Right lung (tissue), 5 donors: ENCODE results near the gene HDAC8. TPM values are rescaled to one million over a fixed set of nuclear protein-coding genes. Genes with fewer than 3 reads are reported as not detected.

Source experiments
- DNase-seq, 2 donors: peaks; one replicate each; pipeline ENCODE4 v3.0.0-alpha.2; 2013
- polyA plus RNA-seq, 5 donors: library from polyadenylated mRNA; unstranded; fragments of 120-200 nt; gene quantifications; one replicate each; pipeline versions ENCODE4 v1.2.1 to v1.2.3, GENCODE V29; 2013; ENCODE audit warnings: inconsistent platforms in 1 of 5, low replicate concordance in 1 of 5; ENCODE audit not compliant: insufficient read length in 5 of 5, insufficient read depth in 1 of 5

Gene HDAC8
- polyA plus RNA-seq, 5 donors, result 31.5 to 48.3 (median 41.2) TPM

DNA sequence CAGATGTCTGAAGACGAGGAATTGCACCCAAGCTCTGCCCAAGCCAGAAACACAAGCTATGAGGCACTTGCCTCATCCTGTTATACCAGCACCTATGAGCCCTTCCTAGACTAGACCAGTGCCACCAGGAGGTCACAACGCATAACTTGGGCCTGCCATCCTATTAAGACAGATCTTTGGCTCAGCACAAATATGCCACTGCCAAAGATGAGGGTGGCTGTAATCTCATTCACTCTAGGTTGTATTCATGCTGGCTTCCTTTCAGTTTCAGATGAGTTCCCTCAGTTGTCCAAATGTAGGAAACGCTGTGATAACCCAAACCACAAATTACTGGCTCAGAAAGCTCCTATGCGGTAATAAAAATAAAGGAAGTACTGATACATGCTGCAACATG, 190.4 kb downstream of the HDAC8 start:
- no peak for DNase-seq

DNA sequence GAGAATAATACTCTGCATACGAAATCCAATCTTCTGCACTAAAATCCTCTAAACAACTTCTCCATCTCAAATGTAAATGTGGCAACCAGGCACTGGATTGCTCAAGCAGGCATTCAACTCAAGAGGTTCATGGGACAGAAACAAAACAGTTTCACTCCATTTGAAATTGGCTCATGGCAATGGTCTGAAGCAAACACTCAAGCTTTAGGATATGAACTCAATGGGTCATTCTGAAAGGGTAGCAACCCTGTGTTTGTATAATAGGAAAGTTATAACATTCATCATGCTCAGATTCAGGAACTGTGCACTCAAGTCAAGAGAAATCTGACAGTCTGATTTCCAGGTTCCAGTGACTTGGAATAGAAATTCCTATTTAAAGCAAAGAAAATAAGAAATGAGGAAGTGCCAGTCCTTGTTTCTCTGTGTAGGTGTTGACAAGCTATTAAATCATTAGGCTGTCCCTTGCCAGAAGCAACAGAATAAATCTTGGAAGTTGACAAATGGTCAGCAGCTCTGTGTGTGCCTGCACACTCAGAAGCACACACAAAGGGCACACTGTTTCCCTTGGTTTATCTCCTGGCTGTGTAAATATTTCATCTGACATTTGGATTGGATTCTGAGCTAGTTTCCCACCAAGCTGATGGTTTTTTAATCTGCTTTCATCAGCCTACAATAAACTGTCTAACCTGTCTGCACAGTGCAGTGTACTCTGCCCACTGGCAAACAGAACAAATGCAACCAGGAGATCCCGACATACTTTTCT, 191.0 kb downstream of the HDAC8 start:
- DNase-seq, result no peak

DNA sequence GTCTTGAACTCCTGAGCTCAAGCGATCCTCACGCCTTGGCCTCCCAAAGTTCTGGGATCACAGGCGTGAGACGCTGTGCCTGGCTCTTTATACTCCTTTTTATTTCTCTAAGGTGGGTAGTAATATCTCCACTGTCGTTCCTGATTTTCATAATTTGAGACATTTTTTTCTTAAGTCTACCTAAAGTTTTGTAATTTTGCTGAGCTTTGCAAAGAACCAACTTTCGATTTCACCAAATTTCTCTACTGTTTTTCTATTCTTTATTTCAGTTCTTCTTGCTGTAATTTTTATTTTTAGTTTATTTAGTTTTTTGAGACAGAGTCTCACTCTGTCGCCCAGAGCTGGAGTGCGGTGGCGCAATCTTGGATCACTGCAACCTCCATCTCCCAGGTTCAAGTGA, 196.5 kb downstream of the HDAC8 start:
- DNase-seq, result no peak

- DNase-seq, result no peak
Observed at GRCh38 chrX:72373136-72373535, 199.5 kb downstream of the HDAC8 start.

GRCh38 chrX:72372735-72373134, 199.9 kb downstream of the HDAC8 start:
- DNase-seq, result no peak

DNA sequence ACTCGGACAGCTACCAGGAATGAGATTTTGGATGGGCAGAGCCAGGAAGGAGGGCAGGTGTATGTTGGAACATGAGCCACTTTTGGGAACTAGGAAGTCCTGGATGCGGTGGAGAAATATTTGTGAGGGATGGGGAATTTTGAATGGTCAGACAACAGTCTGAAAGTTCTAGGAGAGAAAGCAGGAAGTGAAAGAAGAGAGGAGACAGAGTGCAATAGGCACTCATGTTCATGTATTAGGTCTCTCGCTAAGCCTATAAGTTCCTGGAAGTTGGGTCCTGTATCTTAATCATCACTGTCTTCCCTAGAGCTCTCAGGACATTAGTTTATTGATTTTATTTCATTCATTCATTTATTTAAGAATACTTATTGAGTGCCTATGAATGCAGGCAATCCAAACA, 201.2 kb downstream of the HDAC8 start:
- no peak for DNase-seq

DNA sequence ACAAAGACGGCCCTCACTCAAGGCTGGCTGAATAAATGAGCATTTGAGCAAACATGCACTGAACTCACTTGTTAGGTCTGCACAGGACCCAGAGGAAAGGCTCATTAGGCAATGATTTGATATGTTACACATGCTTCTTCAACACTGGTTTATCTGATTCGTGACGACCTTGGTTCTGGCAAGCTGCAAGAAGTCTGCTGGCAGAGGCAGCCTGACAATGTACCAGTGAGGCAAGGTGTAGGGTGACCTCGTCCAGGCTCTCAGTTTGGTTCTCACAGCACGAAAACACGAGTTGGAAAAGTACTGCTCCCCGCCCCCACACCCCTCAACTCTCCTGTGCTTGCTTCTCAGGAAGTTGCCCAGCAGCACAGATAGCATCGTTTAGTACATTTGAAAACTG, 203.8 kb downstream of the HDAC8 start:
- no peak for DNase-seq

- DNase-seq, result no peak
Observed at GRCh38 chrX:72367516-72367915, 205.1 kb downstream of the HDAC8 start.

GRCh38 chrX:72366701-72367454, 205.8 kb downstream of the HDAC8 start:
- no peak for DNase-seq

DNA sequence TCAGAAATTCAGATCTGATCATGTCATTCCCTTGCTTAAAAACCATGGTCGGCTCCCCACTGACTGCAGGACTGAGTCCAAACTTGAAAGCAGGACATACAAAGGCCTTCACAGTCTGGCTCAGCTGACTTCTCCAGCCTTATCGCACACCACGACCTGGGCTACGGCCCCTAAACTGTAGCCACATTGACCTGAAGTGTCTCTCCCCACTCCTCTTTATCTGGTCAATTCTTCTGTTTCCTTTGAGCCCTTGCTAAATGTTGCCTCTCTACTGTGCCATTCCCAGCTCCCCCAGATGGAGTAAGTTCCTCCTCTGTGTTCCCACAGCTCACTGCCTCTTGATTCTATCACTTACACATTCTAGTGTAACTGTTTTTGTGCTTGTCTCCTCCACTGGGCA, 206.5 kb downstream of the HDAC8 start:
- DNase-seq, result no peak

DNA sequence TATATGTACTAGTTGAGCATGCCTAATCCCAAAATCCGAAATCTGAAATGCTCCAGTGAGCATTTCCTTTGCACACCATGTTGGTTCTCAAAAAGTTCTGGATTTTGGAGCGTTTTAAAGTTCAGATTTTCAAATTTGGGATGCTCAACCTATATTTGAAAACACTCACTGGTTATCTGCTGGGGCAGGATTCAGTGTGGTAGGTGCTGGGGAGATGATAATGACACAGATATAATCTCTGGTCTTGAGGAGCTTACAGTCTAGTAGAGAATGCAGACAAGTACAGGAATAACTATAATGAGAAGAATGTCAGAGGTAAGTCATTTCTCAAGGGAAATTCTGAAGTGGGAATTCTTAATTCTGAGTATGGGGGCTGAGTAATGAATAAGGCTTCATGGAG, 207.5 kb downstream of the HDAC8 start:
- DNase-seq, result no peak

- no peak for DNase-seq
Observed at GRCh38 chrX:72360326-72360725, 212.3 kb downstream of the HDAC8 start.

GRCh38 chrX:72358313-72358712, 214.3 kb downstream of the HDAC8 start:
- no peak for DNase-seq

- DNase-seq, result no peak
Observed at GRCh38 chrX:72352786-72353185, 219.9 kb downstream of the HDAC8 start.

GRCh38 chrX:72351606-72352334, 220.9 kb downstream of the HDAC8 start:
- no peak for DNase-seq

DNA sequence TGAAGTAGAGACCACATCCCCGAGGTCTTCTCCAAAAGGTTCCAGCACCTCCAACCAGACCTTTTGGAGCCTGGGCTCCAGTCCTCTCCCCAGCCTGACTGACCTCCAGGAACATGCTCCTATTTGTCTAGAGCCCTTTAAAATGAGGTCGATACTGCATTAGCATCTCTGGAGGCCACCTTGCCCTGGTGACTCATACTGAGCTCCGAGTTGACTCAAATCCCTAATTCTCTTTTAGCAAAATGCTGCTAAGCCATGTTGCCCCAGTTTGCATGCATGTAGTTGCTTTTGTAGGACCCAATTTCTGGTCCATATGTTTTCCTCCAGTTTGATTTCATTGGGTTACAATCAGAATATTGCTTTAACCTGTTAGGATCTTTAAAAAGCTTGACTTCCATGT, 223.5 kb downstream of the HDAC8 start:
- no peak for DNase-seq

DNA sequence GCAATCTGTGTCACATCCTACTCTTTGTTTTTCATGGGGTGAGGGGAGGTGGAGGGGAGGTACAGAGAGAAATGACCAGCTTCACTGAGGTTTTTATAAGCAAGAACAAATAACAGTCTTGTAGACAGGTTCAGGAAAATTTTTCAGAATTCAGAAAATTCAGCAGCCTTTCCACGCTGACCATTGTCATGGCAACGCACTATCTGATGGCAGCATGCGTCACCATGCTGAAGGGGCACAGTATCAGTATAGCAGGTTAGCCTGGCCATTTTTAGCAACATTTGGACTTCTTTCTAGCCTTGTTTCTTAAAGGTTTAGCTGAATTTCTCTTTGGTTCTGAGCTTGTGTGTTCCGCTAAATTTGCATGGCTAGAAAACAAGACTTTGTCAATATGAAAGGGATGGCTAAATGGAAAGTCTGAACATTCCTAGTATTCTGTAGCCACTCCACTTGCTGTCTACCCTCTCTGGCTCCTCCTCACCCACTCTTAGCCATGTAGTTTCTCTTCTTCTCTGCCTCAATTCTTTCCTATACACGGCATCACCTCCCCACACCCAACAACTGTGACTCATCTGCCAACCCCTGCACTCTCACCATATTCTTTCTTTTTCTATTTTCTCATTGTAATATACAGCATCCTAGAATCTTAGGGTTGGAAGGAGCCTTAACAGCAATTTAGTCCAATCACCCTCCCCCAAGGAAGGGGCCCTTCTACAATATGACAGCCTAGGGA, 224.2 kb downstream of the HDAC8 start:
- DNase-seq, result no peak

DNA sequence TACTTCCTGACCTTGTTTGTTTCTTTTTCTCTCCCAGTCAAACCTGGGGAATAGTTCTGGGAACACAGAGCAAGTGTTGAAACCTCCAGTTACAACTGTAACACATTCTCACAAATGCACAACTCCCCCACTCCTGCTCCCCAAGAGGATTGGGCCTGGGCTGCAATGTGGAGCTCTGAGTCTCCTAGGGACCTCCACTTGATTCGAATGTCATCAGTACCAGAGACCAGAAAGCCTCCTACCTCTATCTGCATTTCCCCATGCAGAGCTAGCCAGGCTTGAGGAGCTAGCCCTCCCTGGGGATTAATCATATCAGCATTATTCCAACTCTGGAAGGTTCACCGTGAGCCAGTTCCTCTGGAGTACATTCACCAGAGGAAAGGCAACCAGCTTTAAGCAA, 225.3 kb downstream of the HDAC8 start:
- no peak for DNase-seq

GRCh38 chrX:72346302-72346949, 226.2 kb downstream of the HDAC8 start:
- DNase-seq, result no peak

- no peak for DNase-seq
Observed at GRCh38 chrX:72340626-72341025, 232.0 kb downstream of the HDAC8 start.

DNA sequence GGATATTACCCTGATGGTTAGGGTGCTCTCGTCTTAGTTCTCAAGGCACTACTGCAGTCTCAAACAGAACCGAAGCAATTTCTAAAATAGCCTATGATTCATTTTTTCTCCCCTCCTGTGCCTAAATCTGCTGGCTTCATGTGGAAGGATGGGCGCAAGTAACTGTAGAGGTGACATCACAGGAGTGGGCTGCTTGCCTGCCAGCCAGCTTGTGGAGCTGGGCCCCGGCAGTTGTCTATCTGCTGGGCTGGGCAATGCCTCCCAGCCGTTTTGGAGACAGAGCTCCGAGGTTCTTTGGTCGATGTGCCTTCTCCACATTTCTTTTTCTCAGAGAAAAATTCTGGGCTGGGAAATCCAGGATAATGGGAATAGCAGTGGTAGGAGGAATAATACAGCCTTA, 232.6 kb downstream of the HDAC8 start:
- no peak for DNase-seq

- no peak for DNase-seq
Observed at GRCh38 chrX:72330131-72330530, 242.5 kb downstream of the HDAC8 start.
